ENCODE results near the gene VPREB1.
"Not testable (repeated sequence)": the region's sequence is repeated elsewhere in the genome, so short reads cannot be mapped to it uniquely, and the experiment has no call there.

VPREB1 gene

GRCh38 chr22:22246706-22247105 is 2.1 kb downstream of the VPREB1 start:
- DNase-seq: no peak

DNA sequence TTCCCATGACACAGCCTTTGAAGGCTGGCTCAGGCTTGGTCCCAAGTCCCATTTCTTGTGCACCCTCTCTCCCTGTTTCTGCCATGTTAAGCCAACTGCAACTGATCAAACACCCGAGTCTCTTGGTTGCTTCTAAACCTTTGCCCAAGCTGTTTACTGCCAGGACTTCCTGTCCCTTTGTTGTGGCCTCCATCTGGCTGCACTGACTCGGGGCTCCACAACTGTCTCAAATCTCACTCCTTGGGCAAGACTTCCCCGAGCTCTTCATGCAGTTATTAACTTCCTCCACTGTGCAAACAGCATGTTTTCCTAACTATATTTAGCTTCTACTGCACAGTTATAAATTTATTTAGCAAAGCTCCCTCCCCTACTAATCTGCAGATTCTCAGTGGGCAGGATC is 4.3 kb downstream of the VPREB1 start:
- DNase-seq: no peak

DNA sequence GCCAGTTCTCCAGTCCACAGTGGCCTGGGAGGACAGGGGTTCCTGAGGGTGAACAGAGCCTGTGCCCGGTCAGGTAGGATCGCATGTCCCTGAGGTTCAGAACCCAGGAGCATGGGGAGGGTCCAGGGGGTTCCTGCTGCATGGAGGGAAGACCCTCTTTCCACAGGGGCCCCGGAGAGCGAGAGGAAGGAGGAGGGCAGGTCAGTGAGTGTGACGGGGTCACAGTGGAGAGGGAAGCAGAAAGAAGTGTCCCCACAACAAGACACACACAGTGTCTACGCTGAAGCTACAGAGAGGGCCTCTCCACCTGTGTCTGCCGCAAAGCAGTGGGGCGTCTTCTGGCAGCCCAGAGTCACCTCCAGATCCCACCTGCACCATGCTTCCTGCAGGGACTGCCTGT is 6.1 kb downstream of the VPREB1 start:
- not testable (repeated sequence) for DNase-seq

DNA sequence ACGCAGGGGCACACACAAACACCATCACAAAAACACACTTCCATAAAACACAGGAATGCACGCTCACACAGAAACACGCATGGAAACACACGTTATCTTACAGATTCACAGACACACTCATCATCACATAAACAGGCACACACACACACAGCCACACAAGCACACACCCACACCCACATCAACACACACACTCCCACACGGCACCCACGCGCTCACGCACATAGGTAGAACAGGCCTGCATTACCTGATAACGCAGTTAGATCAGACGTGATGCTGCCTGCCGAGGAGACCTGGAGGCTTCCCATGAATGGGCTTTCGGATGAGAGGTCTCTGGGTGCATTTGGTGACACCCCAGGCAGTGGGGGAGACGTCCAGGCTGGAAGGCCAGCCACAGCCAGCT is 11.5 kb downstream of the VPREB1 start:
- DNase-seq: not testable (repeated sequence)

DNA sequence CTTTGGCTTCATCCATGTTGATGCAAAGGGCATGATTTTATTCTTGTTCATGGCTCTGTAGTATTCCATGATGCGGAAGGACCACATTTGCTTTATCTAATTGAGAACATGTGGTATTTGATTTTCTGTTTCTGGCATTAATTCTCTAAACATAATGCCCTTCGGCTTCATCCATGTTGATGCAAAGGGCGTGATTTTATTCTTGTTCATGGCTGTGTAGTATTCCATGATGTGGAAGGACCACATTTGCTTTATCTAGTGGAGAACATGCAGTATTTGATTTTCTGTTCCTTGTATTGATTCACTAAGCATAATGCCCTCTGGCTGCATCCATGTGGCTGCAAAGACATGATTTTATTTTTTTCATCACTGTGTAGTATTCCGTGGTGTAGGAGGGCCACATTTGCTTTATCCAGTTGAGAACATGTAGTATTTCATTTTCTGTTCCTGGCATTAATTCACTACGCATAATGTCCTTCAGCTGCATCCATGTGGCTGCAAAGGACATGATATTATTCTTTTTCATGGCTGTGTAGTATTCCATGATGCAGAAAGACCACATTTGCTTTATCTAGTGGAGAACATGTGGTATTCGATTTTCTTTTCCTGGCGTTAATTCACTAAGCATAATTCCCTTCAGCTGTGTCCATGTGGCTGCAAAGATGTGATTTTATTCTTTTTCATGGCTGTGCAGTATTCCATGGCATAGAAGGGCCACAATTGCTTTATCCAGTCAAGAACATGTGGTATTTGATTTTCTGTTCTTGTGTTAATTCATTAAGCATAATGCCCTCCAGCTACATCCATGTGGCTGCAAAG is 14.2 kb downstream of the VPREB1 start:
- not testable (repeated sequence) for DNase-seq

DNA sequence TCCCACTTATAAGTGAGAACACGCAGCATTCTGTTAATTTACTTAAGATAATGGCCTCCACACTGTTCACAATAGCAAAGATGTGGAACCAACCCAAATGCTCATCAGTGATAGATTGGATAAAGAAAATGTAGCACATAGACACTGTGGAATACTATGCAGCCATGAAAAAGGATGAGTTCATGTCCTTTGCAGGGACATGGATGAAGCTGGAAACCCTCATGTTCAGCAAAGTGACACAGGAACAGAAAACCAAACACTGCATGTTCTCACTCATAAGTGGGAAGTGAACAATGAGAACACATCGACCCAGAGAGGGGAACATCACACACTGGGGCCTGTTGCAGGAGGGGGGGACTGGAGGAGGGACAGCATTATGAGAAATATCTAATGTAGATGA is 15.6 kb downstream of the VPREB1 start:
- not testable (repeated sequence) for DNase-seq

GRCh38 chr22:22260586-22260985 is 16.0 kb downstream of the VPREB1 start:
- not testable (repeated sequence) for DNase-seq

DNA sequence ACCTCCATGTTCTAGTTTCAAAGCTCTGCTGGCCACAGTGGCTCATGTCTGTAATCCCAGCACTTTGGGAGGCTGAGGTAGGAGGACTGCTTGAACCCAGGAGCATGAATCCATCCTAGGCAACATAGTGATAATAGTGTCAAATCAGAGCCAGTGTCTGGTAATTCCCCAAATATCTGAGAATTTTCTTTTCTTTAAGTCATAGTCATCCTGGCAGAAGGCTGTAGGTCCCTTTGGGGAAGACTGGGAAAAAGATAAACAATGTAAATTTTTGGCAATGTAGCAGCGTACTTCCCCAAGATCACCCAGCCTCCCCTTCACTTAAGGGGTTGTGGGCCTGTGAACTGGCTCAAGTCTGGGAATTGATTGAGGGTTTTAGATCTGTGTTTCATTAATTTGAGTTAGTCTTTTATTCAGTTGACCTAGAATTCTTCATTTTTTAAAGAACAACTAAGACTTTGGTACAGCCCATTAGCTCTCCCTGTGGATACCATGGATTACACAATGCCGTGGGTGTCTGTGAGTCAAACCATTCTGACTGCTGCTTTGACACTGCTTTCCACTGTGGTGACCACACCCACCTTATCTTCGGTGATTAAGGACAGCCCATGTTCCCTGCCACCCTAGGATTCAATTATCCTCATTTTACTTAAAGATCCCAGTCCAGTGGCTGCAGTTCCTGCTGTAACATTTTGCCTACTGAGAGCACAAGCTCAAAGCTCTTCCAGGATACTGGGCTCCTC is 17.9 kb downstream of the VPREB1 start:
- DNase-seq: not testable (repeated sequence)

DNA sequence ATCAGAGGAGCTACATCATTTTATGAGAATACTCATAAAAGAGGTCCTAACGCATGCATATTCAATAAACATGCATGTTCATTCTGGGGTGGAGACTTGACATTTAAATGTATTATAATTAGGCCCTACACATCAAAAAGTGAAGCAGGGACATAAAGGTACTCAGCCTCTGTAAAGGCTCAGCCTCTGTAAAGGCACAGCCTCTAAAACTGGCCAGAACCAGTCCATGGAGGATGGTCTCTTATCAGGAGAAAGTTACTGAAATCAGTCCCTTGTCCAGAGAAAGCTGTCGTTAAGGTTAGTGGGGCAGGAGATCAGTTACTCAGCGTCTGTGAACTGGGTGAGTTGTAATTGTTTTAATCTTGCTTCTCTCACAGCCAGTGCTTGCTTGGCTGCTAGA is 19.2 kb downstream of the VPREB1 start:
- DNase-seq: not testable (repeated sequence)

GRCh38 chr22:22270036-22270676 is 25.6 kb downstream of the VPREB1 start:
- DNase-seq: not testable (repeated sequence)

- not testable (repeated sequence) for DNase-seq
These were observed 32.8 kb downstream of the VPREB1 start for GRCh38 chr22:22277423-22277822.

DNA sequence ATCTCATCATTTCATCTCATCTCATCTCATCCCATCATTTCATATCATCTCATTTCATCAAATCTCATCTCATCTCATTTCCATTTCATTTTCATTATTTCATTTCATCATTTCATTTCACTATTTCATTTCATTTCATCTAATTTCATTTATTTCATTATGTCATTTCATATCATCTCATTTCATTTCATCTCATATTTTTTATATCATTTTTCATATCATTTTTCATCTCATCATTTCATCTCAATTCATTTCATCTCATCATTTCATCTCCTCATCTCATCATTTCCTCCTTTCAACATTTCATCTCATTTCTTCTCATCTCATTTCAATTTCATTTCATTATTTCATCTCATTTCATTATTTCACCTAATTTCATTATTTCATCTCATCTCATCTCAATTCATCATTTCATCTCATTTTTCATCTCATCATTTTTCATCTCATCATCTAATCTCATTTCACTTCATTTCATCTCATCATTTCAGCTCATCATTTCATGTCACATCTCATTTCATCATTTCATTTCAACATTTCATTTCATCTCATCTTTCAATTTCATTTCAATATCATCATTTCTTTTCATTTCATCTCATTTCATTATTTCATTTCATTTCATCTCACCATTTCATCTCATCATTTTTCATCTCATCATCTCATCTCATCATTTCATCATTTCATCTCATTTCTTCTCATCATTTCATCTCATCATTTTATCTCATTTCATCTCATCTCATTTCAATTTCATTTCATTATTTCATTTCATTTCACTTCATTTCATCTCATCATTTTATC is 40.6 kb downstream of the VPREB1 start:
- DNase-seq: not testable (repeated sequence)

DNA sequence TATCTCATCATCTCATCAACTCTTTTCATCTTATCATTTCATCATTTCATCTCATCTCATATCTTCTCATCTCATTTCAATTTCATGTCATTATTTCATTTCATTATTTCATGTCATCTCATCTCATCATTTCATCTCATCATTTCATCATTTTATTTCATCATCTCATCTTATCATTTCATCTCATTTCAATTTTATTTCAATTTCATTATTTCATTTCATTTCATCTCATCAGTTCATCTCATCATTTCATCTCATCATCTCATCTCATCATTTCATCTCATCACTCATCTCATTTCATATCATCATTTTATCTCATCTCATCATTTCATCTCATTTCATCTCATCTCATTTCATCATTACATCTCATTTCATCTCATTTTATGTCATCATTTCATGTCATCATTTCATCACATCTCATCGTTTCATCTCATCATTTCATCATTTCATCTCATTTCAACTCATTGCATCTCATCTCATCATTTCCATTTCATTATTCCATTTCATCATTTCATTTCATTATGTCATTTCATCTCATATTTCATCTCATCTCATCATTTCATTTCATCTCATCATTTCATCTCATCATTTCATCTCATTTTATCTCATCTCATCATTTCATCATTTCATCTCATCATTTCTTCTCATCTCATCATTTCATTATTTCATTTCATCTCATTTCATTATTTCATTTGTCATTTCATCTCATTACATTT is 42.0 kb downstream of the VPREB1 start:
- not testable (repeated sequence) for DNase-seq

DNA sequence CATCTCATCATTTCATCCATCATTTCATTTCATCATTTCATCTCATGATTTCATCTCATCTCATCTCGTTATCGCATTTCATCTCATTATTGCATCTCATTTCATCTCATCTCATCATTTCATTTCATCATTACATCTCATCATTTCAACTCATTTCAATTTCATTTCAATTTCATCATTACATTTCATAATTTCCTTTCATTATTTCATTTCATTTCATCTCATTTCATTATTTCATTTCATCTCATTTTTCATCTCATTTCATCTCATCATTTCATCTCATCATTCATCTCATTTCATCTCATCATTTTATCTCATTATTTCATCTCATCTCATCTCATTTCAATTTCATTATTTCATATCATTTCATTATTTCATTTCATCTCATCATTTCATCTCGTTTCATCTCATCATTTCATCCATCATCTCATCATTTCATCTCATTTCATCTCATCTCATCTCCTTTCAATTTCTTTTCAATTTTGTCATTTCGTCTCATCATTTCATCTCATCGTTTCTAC is 42.6 kb downstream of the VPREB1 start:
- DNase-seq: not testable (repeated sequence)

- DNase-seq: not testable (repeated sequence)
These were observed 45.1 kb downstream of the VPREB1 start for GRCh38 chr22:22289666-22290065.

DNA sequence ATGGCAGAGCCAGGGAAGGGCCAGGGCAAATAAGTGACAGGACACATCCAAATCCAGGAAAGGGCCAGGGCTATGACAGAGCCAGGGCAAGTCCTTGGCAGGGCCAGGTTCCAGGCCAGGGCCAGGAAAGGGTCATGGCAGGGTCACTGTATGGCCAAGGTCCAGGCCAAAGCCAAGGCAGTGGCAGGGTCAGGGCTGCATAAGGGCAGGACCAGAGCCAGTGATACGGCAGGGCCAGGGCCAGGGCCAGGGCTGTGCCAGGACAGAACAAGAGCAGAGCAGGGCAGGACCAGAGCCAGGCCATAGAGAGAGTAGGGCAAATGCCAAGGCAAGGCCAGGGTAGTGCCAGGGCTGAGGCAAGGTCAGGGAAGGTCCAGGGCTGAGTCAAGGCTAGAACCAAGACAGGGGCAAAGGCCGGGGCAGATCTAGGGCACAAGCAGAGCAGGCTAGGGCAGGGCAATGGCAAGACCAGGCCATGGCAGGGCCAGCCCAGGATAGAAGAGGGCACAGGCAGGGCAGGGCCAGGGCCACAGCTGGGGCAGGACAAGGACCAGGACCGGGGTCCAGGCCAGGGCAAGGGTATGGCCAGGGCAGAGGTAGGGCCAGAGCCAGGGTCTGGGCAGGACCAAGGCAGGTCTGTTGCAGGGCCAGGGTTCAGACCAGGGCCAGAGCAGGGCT is 46.7 kb downstream of the VPREB1 start:
- not testable (repeated sequence) for DNase-seq

- DNase-seq: not testable (repeated sequence)
These were observed 48.1 kb downstream of the VPREB1 start for GRCh38 chr22:22292656-22293055.

DNA sequence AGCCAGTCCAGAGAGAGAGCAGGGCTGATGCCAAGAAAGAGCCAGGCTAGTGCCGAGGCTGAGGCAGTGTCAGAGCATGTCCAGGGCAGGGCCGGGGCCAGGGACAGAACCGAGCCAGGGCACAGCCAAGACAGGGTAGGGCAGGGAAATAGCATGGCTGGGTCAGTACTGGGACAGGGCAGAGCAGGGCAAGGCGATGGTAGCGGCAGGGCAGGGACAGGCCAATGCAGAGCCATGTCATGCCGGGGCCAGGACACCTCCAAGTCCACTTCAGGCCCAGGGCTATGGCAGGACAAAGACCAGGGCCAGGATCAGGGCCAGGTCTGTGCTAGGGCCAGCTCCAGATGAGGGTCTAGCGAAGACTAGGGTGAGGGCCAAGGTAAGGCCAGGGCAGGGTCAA is 48.9 kb downstream of the VPREB1 start:
- not testable (repeated sequence) for DNase-seq

DNA sequence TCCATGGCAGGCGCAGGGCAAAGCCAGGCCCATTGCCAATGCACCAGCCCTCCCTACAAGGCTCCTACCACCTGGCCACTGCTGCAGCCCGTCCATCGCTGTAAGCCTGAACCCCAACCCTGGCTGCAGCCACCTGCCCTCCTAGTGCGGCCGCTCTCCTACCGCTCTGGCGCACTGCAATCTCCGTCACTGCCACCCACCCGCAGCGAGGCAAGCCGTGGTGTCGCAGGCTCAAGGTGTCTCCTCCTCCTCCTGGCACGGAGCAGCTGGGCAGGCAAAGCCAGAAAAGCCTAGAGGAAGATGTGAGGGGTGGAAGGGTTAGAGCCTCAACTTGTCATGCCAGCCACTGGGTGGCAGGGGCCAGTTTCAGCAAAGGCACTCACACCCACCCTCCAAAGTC is 50.1 kb downstream of the VPREB1 start:
- not testable (repeated sequence) for DNase-seq
